Erythroblast (primary cell): ENCODE results near the gene ZNF436.
"Not testable (repeated sequence)": the region's sequence is repeated elsewhere in the genome, so short reads cannot be mapped to it uniquely, and the experiment has no call there.

ENCODE experiments used
- DNase-seq, 2 experiments: peaks; one replicate each; lab custom pipeline; 2025; lab: John Stamatoyannopoulos, UW
- GATA1 ChIP-seq: IDR thresholded peaks from 2 replicates; pipeline ENCODE4 v1.6.1; 2011; ENCODE audit warnings: low read depth, mild to moderate bottlenecking, control low read depth, low read length, moderate library complexity
- POLR2A ChIP-seq: IDR thresholded peaks from 2 replicates; pipeline ENCODE4 v1.6.1; 2011; ENCODE audit warnings: mild to moderate bottlenecking, low read length

Gene ZNF436

DNA sequence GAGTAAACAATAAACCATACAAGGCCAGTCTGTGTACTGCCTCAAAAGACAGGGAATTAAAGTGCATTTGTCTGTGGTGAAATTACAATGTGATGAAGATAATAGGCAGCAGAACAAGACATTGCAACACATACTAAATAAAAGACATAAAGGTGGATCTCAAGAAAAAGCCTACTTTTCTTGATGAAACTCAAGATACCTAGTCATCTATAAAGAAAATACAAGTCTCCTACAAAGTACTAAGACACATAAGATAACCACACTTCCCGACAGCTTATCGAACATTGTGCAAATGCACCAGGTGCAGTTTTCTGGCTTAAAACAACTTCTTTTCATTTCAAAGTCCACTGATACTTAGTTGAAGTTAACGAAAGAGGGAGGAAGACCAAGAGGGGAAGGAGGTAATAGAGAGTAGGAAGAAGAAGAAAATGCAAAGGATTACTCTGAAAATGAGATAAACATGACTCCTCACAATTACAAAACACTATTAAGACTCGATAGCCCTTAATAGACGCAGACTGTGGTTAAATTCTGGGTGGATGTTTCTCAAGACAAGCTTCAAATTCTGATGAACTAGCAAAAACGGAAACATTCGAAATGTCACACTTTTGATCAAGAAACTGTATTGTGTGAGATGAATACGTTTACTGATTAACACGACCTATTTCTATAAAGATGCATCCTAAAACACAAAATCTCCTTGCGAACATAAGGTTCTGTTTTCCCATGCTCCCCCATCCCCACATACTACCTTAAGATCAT is 27.5 kb downstream of the ZNF436 start:
- TF ChIP-seq POLR2A (no peak), GATA1 (no peak)
- peak in 1 of 2 experiments; percentile 67 for DNase-seq

GRCh38 chr1:23339632-23340031 is 30.0 kb downstream of the ZNF436 start:
- peak in 1 of 2 experiments; percentile 31 for DNase-seq
- TF ChIP-seq GATA1: no peak
- TF ChIP-seq POLR2A: no peak

DNA sequence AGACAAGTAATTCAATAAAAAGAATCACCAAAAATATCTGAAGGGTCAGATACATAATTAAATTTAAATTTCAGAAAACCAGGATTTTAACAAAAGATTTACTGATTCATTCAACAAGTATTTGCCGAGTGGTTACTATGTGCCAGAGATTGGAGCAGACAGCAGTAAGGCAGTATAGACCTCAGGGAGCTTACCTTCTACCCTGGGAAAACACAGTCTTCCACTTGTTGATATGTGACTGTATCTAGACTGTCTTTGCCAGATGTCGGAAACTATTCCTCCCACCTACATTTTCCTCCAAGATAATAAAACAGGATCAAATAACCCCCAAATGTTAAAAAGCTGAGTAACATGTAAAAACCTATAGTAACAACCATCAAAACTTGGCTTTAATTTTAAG is 31.8 kb downstream of the ZNF436 start:
- no peak for DNase-seq
- TF ChIP-seq POLR2A (no peak), GATA1 (no peak)

DNA sequence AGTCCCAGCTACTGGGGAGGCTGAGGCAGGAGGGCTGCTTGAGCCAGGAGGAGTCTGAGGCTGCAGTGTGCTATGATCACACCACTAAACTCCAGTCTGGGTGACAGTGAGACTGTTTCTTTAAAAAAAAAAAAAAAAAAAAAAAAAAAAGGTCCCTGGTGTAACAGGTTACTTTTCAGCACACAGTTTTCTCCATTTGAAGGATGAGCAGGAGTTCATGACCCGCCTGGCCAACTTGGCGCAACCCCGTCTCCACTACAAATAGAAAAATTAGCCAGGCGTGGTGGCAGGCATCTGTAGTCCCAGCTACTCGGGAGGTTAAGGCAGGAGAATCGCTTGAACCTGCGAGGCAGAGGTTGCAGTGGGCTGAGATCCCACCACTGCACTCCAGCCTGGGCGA is 37.9 kb downstream of the ZNF436 start:
- no peak for DNase-seq
- TF ChIP-seq GATA1: no peak

DNA sequence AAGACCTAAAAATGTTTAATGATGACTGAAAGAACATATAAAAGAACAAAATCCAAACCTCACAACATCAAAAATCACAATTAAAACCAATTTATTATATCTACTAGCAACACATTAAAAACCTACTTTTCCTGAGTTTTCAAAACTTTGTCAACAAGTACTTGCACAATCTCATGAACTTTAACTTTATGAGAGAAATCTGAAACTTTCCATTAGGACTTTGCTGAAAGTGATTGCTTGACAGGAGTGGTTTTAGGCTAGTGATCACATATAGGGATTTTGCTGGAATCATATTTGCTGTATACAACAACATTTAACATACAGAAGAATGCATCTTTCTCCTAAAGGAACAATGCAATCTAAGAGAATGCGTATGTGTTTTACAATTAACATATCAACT is 38.8 kb downstream of the ZNF436 start:
- TF ChIP-seq POLR2A (no peak), GATA1 (no peak)
- DNase-seq: no peak

GRCh38 chr1:23325393-23325792 is 44.2 kb downstream of the ZNF436 start:
- no peak for TF ChIP-seq POLR2A
- no peak for DNase-seq

DNA sequence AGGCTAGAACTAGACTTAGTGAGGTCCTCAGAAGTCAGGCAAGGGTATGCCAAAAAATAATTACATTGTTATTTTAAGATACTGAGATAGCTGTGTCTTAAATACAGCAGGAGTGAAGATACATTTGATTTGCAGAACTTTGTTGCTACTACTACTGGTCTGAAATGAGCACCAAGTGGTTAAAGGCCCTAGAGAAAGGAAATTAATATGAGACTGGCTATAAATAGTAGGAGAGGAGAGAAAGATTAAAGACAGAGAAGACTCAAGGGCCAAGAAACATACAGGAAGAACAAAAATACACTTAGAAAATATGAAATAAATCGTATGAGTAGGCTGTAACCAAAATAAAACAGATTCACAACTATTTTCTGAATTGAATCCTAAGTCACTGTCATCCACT is 46.9 kb downstream of the ZNF436 start:
- no peak for DNase-seq
- TF ChIP-seq POLR2A: no peak
- no peak for TF ChIP-seq GATA1

GRCh38 chr1:23310280-23310679 is 59.4 kb downstream of the ZNF436 start:
- not testable (repeated sequence) for DNase-seq
